IPS-NIHi7 (cell line): Measurements from ENCODE around the gene POLD3.

ENCODE experiments used
- DNase-seq: peaks from one replicate; pipeline ENCODE4 v3.0.0; 2012; ENCODE audit warnings: mixed read lengths; ENCODE audit errors: extremely low spot score

POLD3 gene

DNA sequence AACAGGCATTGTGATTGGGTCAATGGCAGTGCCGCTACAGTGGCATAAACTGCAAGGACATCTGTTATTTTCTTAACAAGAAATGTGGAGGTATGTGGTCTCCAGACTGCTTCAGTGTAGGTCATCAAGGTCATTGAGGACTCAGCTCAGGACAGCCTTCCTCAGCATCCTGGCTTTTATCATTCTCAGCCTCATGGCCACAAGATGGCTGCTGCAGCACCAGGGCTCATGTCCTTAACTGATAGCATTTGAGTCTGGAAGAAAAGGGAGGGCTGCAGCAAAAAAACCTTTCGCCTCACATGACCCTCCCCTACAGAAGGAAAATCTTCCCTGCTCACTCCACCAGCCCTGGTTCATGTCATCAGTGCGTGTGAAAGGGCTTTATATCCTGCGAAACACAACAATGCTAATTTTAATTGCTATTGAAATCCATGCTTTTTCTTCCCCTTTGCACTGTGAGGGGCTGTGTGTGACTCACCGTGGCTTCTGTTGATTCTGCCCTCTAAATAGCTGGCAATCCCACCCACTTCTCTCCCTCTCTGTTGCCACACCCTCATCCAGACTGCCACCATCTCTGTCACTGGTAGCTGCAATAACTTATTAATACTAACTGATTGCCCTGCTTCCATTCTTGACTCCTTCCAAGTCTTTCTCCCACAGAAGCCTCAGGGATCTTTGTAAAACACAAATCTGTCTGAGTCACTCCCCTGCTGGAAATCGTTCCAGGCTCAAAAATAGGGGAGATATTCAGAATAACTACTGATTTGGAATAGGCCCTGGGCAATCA is 95.0 kb downstream of the POLD3 start:
- no peak for DNase-seq

DNA sequence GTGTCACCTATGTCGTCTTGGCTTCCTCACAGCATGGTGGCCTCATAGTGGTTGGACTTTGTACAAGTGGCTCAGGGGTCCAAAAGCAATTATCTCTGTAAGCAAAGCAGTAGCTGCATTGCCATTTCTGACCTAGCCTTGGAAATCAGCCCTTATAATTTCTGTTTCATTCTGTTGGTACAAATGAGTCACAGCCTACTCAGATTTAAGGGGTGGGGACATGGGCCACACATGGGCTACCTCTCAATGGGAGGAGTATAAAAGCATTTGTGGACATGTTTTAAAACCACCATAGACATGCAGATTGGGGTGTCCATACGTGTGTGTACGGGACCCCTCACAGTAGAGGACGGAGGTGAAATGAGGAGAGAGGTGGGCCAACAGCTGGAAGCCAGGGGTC is 97.3 kb downstream of the POLD3 start:
- DNase-seq = no peak

DNA sequence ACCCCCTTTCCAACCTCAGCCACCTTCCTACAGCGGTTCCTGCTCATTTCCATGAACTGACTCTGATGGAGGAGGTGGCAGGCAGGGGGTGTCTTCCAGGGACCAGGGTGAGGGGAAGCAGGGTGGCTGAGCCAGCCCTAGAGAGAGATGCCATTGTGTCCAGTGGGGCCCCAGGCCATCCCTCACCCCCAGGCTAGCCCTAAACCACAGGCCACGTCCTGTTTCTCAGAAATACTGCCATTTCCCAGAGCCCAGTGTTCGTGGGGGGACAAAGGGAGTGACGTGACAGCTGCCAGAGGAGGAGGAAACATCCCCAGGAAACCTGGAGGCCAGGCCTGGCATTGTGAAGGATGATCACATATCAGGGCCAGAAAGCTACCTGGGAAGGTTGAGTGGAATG is 99.4 kb downstream of the POLD3 start:
- DNase-seq = no peak
